Gastroesophageal sphincter (tissue), 4 donors: ENCODE results near the gene DZANK1. TPM values are rescaled to one million over a fixed set of nuclear protein-coding genes. Genes with fewer than 3 reads are reported as not detected.

Experiments used
- ATAC-seq: fragments of 150-250 bp; one replicate; pipeline ENCODE4 v1.9.1; 2016; ENCODE audit warnings: mild to moderate bottlenecking, moderate library complexity
- H3K27ac ChIP-seq, 4 donors: fragments of 200-600 bp; sonication (generic) in 3 of 4; 1 replicate in 3 of 4; 2 replicates in 1 of 4; pipeline ENCODE4 v1.5.1; 2016 to 2019
- H3K27me3 ChIP-seq: fragments of 200-600 bp; sonication (generic); one replicate; pipeline ENCODE4 v1.5.1; 2019
- H3K36me3 ChIP-seq, 2 donors: fragments of 200-600 bp; sonication (generic); one replicate each; pipeline ENCODE4 v1.5.1; 2019; ENCODE audit warnings: control low read depth in 1 of 2
- H3K4me1 ChIP-seq, 3 donors: fragments of 200-600 bp; sonication (generic); 1 replicate in 2 of 3; 2 replicates in 1 of 3; pipeline ENCODE4 v1.5.1; 2016 to 2019; ENCODE audit warnings: control low read depth in 2 of 3
- H3K4me3 ChIP-seq, 2 donors: fragments of 200-600 bp; sonication (generic); one replicate each; pipeline ENCODE4 v1.5.1; 2019; ENCODE audit warnings: mild to moderate bottlenecking in 1 of 2, moderate library complexity in 1 of 2
- H3K9me3 ChIP-seq, 3 donors: fragments of 200-600 bp; sonication (generic); one replicate each; pipeline ENCODE4 v1.5.1; 2017 to 2019; ENCODE audit warnings: control low read depth in 2 of 3
- EP300 ChIP-seq: sonication (generic); formaldehyde crosslinking; IDR thresholded peaks from one replicate; pipeline ENCODE4 v1.6.1; 2017; ENCODE audit warnings: antibody characterized with exemption, mild to moderate bottlenecking
- POLR2A ChIP-seq, 2 donors: fragments of 450-650 bp; IDR thresholded peaks; one replicate each; pipeline ENCODE4 v1.6.1; 2017; ENCODE audit warnings: antibody characterized with exemption in 2 of 2, mild to moderate bottlenecking in 2 of 2, moderate library complexity in 1 of 2
- POLR2AphosphoS5 ChIP-seq: sonication (generic); formaldehyde crosslinking; IDR thresholded peaks from one replicate; pipeline ENCODE4 v1.6.1; 2017; ENCODE audit warnings: antibody characterized with exemption
- WGBS, 2 donors: methylation state at CpG; one replicate each; pipeline ENCODE4 v1.1.5; 2018; ENCODE audit warnings: low coverage in 1 of 2; 5-methylcytosine and 5-hydroxymethylcytosine counted together
- total RNA-seq, 4 donors: library from RNA; depleted of rRNA; stranded (reverse); fragments of >200 nt; gene quantifications; one replicate each; pipeline ENCODE4 v1.1.0, GENCODE V29; 2016
- TF ChIP-seq, protein P1 (sequence below), 4 experiments: fragments of 200-600 bp in 2 of 4; fragments of 450-650 bp in 2 of 4; sonication (generic) in 1 of 4; IDR thresholded peaks; one replicate each; pipeline ENCODE4 v1.5.1; 2017 to 2019; ENCODE audit warnings: antibody characterized with exemption in 4 of 4, mild to moderate bottlenecking in 2 of 4, moderate library complexity in 2 of 4

Gene DZANK1
- total RNA-seq, 4 donors from 2014 or later, result 1.4 to 2.3 (median 2.0) TPM

DNA sequence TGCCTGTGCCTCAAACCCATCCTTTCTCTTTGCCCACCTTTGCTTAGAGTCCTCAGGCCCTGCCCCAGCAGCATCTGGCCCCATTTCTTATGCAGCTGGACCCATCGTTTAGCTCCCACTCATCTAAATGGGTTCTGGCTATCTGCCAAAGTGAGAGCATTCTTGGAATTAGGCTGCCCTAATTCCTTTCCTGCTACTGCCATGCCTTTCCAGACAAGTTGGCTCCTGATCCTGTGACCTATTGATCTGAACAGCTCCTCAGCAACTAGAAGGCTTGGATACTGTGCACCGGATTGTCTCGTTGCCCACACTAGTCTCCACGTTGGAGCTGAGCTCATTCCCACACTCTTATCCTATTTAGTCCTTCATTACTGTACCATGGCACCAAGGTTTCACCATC, 22.9 kb downstream of the DZANK1 start:
- no peaks in the 10 kb centered on the region for H3K9me3 ChIP-seq
- H3K4me3 ChIP-seq, result no peak overlapping the region
- WGBS, 2 donors, result 41 to 62% methylated on average over 4 of the region's 4 CpGs
- no peak for ATAC-seq
- H3K36me3 ChIP-seq, result peaks cover 0 to 7% of the 10 kb centered on the region in 2 donors
- no peaks in the 10 kb centered on the region for H3K4me1 ChIP-seq
- no peak overlapping the region for H3K27ac ChIP-seq
- TF ChIP-seq, protein P1, sequence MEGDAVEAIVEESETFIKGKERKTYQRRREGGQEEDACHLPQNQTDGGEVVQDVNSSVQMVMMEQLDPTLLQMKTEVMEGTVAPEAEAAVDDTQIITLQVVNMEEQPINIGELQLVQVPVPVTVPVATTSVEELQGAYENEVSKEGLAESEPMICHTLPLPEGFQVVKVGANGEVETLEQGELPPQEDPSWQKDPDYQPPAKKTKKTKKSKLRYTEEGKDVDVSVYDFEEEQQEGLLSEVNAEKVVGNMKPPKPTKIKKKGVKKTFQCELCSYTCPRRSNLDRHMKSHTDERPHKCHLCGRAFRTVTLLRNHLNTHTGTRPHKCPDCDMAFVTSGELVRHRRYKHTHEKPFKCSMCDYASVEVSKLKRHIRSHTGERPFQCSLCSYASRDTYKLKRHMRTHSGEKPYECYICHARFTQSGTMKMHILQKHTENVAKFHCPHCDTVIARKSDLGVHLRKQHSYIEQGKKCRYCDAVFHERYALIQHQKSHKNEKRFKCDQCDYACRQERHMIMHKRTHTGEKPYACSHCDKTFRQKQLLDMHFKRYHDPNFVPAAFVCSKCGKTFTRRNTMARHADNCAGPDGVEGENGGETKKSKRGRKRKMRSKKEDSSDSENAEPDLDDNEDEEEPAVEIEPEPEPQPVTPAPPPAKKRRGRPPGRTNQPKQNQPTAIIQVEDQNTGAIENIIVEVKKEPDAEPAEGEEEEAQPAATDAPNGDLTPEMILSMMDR (IDR thresholded peaks at IDR 0.05), result no peak
- no peak for TF ChIP-seq POLR2AphosphoS5
- no peak for TF ChIP-seq EP300
- H3K27me3 ChIP-seq, result no peaks in the 10 kb centered on the region

DNA sequence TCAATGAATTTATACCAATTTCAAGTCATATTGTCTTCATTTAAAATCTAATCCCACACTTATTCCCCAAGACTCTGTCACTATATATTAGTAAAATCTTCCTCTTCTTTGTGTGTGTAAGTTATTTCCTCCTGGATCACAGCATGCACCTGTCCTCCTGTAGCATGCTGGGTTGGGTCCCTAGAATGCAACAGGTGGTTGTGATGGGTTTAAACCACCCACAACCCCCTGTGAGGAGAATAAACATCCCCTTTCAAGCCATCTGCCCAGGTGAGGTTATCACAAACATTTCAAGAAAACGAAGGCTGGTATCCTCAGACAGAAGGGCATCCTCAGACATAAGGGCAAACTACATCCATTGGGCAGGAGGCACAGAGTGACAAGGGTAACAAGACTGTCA, 26.4 kb downstream of the DZANK1 start:
- WGBS, 2 donors, result 29% methylated on average over 1 of the region's 1 CpG; no CpG with 5 or more reads in 1 of the 2 donors
- H3K27ac ChIP-seq, result no peak overlapping the region
- no peaks in the 10 kb centered on the region for H3K4me1 ChIP-seq
- no peaks in the 10 kb centered on the region for H3K27me3 ChIP-seq
- TF ChIP-seq POLR2A (IDR thresholded peaks at IDR 0.05), result no peak
- TF ChIP-seq, protein P1 (IDR thresholded peaks at IDR 0.05), result no peak
- no peak for TF ChIP-seq POLR2AphosphoS5
- no peak for TF ChIP-seq EP300
- ATAC-seq, result no peak
- no peaks in the 10 kb centered on the region for H3K9me3 ChIP-seq
- H3K36me3 ChIP-seq, result no peaks in the 10 kb centered on the region
- no peak overlapping the region for H3K4me3 ChIP-seq

DNA sequence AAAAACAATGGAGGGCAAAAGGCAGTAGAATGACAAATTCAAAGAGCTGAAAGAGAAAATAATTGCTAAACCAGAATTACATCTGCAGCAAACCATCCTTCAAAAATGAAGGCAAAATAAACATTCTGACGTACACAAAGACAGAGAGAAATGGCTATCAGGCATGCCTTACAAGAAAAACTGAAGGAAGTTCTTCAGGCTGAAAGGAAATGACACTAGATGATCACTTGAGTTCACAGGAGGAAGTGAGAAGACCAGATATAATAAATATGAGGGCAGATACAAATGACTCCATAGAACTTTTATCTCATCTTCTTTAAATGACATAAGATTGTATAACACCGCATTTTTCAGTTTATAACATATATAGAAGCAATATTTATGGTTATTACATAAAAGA, 30.0 kb downstream of the DZANK1 start:
- ATAC-seq, result no peak
- Histone ChIP-seq H3K4me3 (no peak overlapping the region), H3K4me1 (no peaks in the 10 kb centered on the region), H3K27me3 (no peaks in the 10 kb centered on the region), H3K27ac (no peak overlapping the region), H3K9me3 (no peaks in the 10 kb centered on the region), H3K36me3 (no peaks in the 10 kb centered on the region)
- WGBS, 2 donors, result 46 to 67% methylated on average over 2 of the region's 2 CpGs
- TF ChIP-seq EP300, result no peak

DNA sequence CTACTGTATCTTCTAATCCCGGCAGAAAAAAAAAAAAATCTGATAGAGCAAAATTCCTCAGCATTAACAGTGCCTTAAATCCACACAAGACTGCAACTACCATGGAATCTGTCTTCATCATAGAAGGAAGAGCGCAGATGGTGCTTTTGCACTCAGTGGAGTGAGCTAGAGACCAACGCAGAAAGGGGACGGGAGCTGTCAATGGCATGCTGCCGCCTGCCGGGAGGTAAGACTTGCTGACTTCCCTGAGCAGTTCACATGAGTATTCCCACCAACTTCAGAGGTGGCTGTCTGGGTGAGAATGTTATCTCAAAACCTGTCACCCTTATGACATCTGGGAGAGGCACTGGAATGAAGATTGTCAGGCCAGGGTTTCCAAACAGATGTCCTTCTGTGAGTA, 35.6 kb downstream of the DZANK1 start:
- peaks cover 0 to 11% of the 10 kb centered on the region in 2 donors for H3K36me3 ChIP-seq
- H3K27ac ChIP-seq, result no peak overlapping the region
- 77 to 86% methylated on average over 4 to 6 of the region's 6 CpGs for WGBS, 2 donors
- H3K27me3 ChIP-seq, result no peaks in the 10 kb centered on the region
- H3K9me3 ChIP-seq, result no peaks in the 10 kb centered on the region
- peaks cover 0 to 9% (median 0%) of the 10 kb centered on the region in 3 donors for H3K4me1 ChIP-seq
- H3K4me3 ChIP-seq, result no peak overlapping the region
- no peak for ATAC-seq
- TF ChIP-seq, protein P1 (IDR thresholded peaks at IDR 0.05), result no peak
- TF ChIP-seq POLR2AphosphoS5 (no peak), POLR2A (IDR thresholded peaks at IDR 0.05) (no peak), EP300 (no peak)

DNA sequence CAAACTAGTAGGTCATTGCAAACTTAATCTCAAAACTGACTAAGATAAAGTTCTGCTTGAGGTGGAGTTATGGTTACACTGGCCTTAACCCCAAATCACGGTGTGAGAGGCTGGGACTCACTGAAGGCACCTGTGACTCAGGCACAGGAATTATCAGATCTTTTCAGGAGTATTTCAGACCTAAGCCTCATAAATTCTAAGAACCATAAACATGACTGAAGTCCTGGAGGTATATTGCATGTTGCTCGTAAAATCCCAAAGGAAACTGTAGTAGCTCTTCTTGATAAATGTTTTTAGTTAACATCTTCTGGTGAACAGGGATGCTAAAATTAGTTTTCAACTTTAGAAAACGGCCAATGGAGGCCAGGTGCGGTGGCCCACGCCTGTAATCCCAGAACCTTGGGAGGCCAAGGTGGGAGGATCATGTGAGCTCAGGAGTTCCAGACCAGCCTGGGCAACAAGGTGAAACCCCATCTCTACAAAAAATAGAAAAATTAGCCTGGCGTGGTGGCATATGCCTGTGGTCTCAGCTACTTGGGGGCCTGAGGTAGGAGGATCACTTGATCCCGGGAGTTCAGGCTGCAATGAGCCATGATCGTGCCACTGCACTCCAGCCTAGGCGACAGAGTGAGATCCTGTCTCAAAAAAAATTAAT, 36.5 kb downstream of the DZANK1 start:
- Histone ChIP-seq H3K4me1 (peaks cover 0 to 9% (median 0%) of the 10 kb centered on the region in 3 donors), H3K9me3 (no peaks in the 10 kb centered on the region), H3K36me3 (peaks cover 0 to 16% of the 10 kb centered on the region in 2 donors), H3K27ac (no peak overlapping the region), H3K4me3 (no peak overlapping the region), H3K27me3 (no peaks in the 10 kb centered on the region)
- TF ChIP-seq POLR2AphosphoS5 (no peak), EP300 (no peak), POLR2A (IDR thresholded peaks at IDR 0.05) (no peak)
- TF ChIP-seq, protein P1 (IDR thresholded peaks at IDR 0.05), result no peak
- ATAC-seq, result no peak
- 88 to 93% methylated on average over 7 to 9 of the region's 9 CpGs for WGBS, 2 donors
